OCI-LY3 (cell line): ENCODE data around the gene ZC3H7B.

Experiments
- EZH2phosphoT487 ChIP-seq: fragments of 200-600 bp; shearing (Covaris generic); IDR thresholded peaks from 2 replicates; pipeline ENCODE4 v1.6.1; 2018; ENCODE audit warnings: antibody characterized with exemption, mixed run types, low read depth
- TF ChIP-seq, protein P1 (sequence below): fragments of 200-600, 300-600 bp; sonication (generic); IDR thresholded peaks from 2 replicates; pipeline ENCODE4 v1.5.1; 2014; ENCODE audit warnings: antibody characterized with exemption, low read length, low read depth

DNA sequence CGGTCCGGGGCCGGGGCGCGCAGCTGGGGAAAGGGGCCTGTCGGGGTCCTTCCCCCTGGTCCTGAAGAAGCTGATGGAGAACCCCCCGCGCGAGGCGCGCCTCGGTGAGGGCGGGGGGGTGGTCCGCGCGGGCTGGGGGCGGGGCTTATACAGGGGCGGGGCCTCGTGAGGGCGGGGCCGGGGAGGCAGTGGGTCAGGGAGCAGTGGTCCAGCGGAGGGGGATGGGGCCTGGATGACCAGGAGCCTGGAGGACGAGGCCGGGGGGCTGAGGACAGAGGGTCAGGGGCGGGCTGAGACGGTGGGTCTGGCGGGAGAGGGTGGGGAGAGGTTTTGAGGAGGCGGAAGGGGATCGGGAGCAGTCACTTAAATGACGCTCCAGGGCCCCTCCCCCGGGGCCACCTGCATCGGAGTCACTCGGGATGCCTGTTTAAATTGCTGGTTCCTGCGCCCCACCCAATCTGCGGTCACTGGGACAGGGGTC is 80.8 kb downstream of the ZC3H7B start:
- TF ChIP-seq, protein P1, sequence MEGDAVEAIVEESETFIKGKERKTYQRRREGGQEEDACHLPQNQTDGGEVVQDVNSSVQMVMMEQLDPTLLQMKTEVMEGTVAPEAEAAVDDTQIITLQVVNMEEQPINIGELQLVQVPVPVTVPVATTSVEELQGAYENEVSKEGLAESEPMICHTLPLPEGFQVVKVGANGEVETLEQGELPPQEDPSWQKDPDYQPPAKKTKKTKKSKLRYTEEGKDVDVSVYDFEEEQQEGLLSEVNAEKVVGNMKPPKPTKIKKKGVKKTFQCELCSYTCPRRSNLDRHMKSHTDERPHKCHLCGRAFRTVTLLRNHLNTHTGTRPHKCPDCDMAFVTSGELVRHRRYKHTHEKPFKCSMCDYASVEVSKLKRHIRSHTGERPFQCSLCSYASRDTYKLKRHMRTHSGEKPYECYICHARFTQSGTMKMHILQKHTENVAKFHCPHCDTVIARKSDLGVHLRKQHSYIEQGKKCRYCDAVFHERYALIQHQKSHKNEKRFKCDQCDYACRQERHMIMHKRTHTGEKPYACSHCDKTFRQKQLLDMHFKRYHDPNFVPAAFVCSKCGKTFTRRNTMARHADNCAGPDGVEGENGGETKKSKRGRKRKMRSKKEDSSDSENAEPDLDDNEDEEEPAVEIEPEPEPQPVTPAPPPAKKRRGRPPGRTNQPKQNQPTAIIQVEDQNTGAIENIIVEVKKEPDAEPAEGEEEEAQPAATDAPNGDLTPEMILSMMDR = no peak
- no peak for TF ChIP-seq EZH2phosphoT487
